ENCODE results near the gene VPS50.
A peak's percentile ranks its signal among the peaks of the same experiment; 100 is the strongest.
"Not testable (repeated sequence)": the region's sequence is repeated elsewhere in the genome, so short reads cannot be mapped to it uniquely, and the experiment has no call there.

Gene VPS50

DNA sequence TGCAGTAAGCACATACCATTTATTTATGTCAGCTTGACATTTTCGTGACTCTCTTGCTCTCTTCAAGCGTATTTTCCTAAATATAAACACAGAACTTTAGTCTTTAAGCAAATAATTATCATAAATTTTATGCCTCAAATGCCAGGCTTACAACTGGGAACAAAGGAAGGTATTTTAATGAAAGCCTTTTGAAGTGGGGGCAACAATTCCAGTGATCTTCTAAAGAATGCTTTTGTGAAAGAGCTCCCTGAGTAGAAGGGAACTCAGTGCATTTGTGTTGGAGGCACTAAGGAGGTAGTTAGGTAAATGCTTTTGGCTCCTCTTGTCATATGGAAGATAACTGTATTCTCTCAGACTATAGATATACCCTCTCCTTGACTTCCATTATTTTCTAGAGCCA, 104.9 kb downstream of the VPS50 start:
- no peak for DNase-seq

DNA sequence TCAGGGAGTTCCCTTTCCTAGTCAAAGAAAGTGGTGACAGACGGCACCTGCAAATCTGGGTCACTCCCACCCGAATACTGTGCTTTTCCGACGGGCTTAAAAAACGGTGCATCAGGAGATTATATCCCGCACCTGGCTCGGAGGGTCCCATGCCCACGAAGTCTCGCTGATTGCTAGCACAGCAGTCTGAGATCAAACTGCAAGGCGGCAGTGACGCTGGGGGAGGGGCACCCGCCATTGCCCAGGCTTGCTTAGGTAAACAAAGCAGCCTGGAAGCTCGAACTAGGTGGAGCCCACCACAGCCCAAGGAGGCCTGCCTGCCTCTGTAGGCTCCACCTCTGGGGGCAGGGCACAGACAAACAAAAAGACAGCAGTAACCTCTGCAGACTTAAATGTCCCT, 110.0 kb downstream of the VPS50 start:
- DNase-seq: not testable (repeated sequence)

GRCh38 chr7:93350338-93350737, 118.2 kb downstream of the VPS50 start:
- no peak for DNase-seq

DNA sequence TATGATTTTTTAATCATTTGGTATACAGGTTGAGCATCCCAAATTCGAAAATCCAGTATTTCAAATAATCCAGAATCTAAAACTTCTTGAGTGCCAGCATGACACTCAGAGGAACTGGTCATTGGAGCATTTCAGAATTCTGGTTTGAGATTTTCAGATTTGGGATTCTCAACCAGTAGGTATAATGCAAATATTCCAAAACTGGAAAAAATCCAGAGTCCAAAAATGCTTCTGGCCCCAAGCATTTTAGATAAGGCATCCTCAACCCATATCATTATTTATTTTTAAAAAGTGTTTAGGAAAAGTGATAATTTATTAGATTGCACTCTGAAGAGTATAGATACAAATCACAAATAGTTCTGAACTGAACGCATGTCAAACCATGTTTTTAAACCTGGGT, 120.7 kb downstream of the VPS50 start:
- DNase-seq: no peak

DNA sequence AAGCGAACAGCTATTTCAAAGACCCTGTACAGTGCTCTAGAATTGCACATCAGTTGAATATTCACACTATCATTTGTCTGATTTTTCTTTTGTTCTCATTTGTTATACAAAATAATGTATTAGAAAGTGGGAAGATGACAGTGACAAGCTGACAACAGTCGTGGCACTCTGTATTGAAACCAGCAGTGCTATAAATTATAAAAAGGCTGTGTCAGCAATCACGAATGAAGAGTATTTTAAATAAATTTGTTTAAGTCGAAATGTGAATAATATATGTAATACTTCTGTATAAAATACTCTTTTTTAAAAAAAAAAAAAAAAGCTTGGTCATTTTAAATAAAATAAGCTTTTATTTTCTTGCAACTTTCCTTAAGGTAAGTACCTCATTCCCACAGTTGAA, 122.6 kb downstream of the VPS50 start:
- no peak for DNase-seq

DNA sequence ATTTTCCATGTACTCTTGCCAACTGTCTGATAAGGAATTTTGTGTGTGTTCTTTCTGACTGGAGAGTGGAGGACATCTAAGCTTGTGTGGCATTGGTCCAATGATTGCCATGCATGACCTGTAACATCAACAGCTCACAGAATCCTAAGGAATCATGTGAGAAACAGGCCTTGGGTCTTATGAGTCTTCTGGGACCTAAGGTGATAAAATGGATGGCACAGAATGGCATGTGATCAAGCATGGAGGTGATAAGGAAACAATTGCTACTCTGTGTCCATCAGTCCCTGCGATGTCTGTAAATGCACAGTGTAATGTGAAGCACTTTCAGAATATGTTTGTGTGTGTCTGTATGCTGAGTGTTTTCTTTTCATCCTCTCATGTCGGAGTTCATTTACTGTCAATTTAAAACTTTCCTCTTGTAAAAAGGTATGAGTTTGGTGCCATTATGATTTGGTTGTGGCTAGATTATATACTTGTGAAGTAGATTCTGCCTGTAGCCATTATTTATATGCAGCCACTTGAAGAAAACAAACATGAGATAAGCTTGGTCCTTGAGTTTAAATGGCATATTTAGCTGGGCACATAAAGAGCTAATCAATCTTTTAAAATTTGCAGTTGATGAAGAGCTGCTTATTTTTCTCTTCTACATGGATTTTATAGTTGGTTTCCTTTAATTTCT, 127.5 kb downstream of the VPS50 start:
- DNase-seq: no peak

- DNase-seq: no peak
Measured at GRCh38 chr7:93361853-93362252, 129.7 kb downstream of the VPS50 start.

DNA sequence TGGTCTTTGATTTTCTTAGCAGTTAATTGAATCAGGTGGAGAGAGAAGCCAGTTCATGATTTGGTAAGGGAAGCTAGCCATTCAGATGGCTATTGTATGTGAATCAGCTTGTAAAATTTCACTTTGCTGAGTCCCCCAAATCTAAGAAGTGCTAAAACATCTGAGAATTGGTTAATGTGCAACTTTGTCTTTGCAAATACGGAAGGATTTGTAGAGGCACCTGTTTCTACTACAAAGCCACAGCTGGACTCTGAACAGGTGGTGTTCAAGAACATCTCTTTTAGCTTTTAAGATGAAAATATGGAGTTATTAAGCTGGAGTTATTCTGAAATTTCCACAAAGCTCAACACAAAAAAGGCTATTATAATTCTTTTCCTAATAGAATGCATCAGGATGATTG, 132.6 kb downstream of the VPS50 start:
- DNase-seq: no peak

DNA sequence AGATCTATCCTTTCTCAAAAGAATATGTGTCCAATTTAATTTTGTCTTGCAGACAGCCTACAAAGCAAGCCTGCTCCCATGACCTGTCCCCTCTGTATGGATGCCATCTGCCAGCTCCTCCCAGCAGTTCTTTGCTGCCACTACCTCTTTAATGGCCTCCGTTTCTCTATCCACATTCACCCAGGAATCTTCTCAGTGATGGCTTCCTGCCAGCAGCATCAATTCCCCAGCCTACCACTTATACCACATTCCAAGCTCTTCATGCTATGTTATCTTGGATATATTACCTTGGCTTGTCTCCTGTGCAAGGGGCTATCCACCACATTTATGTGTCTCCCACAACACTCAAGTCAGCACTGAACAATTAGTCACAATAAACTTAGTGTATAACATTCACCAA, 133.2 kb downstream of the VPS50 start:
- peak; percentile 4 for DNase-seq

GRCh38 chr7:93366816-93367215, 134.7 kb downstream of the VPS50 start:
- no peak for DNase-seq

DNA sequence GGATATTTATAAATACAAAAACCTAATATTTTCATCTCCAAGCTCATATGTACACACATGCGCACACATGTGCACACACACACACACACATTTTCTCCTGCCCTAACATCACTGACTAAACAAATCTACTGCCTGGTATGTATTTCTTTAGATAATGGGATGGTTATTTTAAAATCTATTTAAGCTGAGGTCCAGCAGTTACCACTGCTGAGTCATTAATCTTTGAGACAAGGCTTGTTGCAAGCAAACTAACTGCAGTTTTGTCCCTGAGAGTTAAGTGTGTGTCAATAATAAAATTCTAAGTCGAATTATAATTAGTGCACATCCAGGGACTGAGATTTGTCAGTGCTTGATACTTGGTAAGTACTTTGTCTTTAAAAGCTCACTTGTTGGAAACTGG, 135.1 kb downstream of the VPS50 start:
- DNase-seq: no peak

DNA sequence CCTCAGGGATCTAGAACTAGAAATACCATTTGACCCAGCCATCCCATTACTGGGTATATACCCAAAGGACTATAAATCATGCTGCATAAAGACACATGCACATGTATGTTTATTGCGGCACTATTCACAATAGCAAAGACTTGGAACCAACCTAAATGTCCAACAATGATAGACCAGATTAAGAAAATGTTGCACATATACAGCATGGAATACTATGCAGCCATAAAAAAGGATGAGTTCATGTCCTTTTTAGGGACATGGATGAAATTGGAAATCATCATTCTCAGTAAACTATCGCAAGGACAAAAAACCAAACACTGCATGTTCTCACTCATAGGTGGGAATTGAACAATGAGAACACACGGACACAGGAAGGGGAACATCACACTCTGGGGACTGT, 138.8 kb downstream of the VPS50 start:
- DNase-seq: not testable (repeated sequence)

- no peak for DNase-seq
Measured at GRCh38 chr7:93373537-93373936, 141.4 kb downstream of the VPS50 start.

DNA sequence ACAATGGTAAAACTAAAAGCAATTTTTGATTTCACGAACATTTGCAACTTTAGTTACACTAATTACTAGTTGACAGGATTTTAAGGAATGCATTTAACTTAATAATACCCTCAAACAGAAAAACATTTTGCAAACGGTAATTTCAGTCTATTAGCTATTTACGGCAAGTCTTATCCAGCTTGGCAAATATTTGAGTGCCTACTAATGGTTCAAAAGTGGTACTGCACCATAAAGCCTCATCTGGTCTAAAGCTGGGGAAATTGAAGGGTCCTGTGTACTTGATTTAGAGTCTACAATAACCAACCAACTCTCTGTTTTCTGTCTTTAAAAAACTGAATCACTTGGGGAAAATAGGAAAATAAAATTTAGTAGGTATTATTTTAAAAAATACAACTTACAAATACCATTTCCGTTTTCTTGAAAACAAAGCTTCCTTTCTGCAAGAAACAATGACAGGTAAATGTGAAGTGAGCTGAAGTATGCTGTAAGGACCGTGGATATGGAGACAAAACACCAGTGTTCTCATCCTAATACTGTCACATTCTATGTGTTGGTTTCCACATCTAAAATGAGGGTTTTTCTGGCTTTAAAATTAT, 142.3 kb downstream of the VPS50 start:
- DNase-seq: peak; percentile 45

GRCh38 chr7:93375603-93376002, 143.4 kb downstream of the VPS50 start:
- DNase-seq: no peak

- DNase-seq: no peak
Measured at GRCh38 chr7:93378131-93378760, 146.1 kb downstream of the VPS50 start.

DNA sequence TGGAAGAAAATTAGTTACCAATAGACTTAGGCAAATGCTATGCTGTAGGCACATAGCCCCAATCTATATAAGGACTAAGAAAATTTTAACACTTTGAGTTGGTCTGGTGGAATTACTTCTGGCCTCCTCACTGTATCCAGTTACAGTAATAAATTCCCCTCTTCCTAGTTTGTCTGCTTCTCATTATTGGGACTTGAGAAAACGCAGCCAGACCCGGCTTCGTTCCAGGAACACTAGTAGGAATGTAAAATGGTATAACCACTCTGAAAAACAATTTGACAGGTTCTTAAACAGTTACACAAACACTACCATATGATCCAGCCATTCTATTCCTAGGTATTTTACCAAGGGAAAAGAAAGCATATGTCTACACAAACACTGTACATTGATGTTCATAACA, 150.2 kb downstream of the VPS50 start:
- DNase-seq: peak; percentile 14

DNA sequence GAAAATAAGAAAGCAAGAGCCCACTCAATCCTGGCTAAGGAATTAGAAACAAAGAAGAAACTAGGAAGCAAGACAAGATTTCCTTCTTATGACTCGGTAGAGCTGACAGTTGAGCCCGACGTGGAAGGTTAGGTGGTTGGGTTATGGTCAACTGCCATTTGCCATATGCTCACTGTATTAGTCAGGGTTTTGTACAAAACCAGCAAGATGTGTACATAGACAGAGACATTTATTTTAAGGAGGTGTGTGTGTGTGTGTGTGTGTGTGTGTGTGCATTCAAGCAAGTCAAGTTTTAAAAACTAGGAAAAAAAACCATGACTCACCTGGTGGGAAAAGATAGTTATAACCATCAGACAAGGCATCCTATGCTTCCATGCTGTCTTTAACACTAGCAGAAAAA, 158.5 kb downstream of the VPS50 start:
- no peak for DNase-seq

DNA sequence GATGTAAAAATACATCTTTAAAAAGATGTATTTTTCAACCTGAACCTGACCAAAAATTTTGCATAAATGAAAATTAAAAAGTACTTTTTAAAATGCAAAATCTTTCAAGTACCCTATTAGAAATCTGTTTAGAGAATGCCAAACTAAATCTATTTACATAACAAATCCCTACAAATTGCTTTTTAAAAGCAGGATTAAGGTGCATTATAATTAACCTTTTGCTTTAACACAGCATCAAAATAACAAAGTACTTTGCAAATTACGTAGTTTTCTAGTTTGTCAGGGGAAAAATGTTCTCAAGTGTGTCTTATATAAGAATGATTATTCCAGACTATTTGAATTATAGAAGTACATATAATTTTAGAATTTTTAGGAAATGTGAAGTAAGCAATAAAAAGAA, 160.8 kb downstream of the VPS50 start:
- DNase-seq: no peak

DNA sequence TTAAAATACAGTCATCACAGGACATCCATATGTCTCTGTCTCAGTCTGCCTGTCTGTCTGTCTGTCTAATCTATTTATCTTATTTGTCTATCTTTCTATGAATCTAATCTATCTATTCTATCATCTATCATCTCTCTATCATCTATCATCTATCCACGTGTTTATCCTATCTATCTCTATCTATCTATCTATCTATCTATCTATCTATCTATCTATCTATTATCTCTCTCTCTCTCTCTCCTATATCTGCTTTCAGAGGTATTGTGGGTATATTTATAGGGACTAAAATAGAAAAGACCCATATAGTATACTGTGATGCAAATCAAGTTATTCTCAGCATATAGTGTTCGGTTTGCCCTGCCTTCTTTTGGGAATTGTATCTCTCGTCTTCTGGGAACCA, 167.5 kb downstream of the VPS50 start:
- DNase-seq: no peak

DNA sequence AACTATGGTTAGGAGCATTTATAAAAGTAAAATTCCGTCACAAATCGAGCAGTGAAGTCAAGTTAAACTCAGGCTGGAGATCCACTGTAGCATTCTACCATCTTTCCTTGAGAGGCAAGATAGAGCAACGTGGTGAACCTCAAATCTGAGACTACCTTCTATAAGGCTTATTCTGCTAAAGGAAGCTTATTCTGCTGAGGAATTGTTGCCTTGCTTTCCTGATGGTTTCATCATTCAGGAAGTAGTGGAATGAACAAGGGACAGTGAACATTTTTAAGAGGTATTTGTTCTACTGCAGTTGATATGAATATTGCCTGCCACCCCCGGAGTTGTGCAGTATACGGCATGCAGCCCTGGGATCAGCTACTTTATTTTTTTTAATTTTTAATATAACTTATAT, 170.8 kb downstream of the VPS50 start:
- no peak for DNase-seq

- no peak for DNase-seq
Measured at GRCh38 chr7:93407239-93407638, 175.1 kb downstream of the VPS50 start.

DNA sequence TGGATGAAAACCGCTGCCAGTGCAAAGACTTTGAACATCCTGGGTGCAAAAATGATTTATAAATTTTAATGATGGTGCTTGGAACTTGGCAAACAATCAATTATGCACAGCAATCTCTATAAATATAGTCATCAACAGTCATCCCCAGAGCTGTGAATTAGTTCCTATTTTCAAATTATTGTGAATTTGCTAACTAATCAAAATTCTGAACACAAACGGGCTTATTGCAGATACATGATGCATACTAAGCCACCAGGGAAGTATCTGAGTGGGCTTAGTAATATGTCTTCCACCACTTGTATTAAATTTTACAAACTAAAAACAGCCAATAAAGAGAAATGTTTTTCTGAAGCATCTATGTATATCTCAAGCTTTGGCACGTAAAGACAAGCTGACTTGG, 177.2 kb downstream of the VPS50 start:
- no peak for DNase-seq

Data from fibroblast of skin of right biceps (primary cell).